WTC11 (cell line): ENCODE measurements around the gene TMEM135. TPM values are rescaled to one million over a fixed set of nuclear protein-coding genes. Genes with fewer than 3 reads are reported as not detected.

ENCODE experiments used
- ATAC-seq: fragments of 200-7000 bp; cut with Tn5 transposase; 2 replicates; pipeline ENCODE4 v1.10.0; 2021; ENCODE audit warnings: mild to moderate bottlenecking, moderate library complexity
- CTCF ChIA-PET: fragments of 300-600 bp; sonication (Branson Sonifier 250); formaldehyde crosslinking; loops from one replicate; lab custom pipeline; 2021; ENCODE audit warnings: antibody characterized with exemption; lab: Charles Lee
- POLR2A ChIA-PET: fragments of 350-600 bp; sonication (Branson Sonifier 250); formaldehyde crosslinking; loops from one replicate; lab custom pipeline; 2021; ENCODE audit warnings: antibody characterized with exemption; lab: Charles Lee
- DNase-seq: peaks from one replicate; pipeline ENCODE4 v3.0.0; 2021; ENCODE audit warnings: low spot score
- H3K27ac Mint-ChIP-seq: 2 replicates; pipeline ENCODE4 v1.8.0; 2021; ENCODE audit warnings: mixed read lengths
- H3K27me3 Mint-ChIP-seq: 2 replicates; pipeline ENCODE4 v1.8.0; 2021; ENCODE audit warnings: low read depth, mild to moderate bottlenecking, moderate library complexity, mixed read lengths
- H3K36me3 Mint-ChIP-seq: 2 replicates; pipeline ENCODE4 v1.8.0; 2021; ENCODE audit warnings: mixed read lengths
- H3K4me1 Mint-ChIP-seq: 2 replicates; pipeline ENCODE4 v1.8.0; 2022; ENCODE audit warnings: mixed read lengths
- H3K4me3 Mint-ChIP-seq: 2 replicates; pipeline ENCODE4 v1.8.0; 2021; ENCODE audit warnings: mild to moderate bottlenecking, moderate library complexity, mixed read lengths
- H3K9me3 Mint-ChIP-seq: 2 replicates; pipeline ENCODE4 v1.8.0; 2021; ENCODE audit warnings: mixed read lengths
- CBFB ChIP-seq: sonication (generic); formaldehyde crosslinking; IDR thresholded peaks from 2 replicates; pipeline ENCODE4 v1.8.1; 2022; ENCODE audit warnings: mild to moderate bottlenecking, low read depth, missing genetic modification reagents
- CREB1 ChIP-seq: sonication (generic); formaldehyde crosslinking; IDR thresholded peaks from 2 replicates; pipeline ENCODE4 v1.8.0; 2023; ENCODE audit warnings: mild to moderate bottlenecking, missing genetic modification reagents
- FOXK1 ChIP-seq: sonication (generic); formaldehyde crosslinking; IDR thresholded peaks from 2 replicates; pipeline ENCODE4 v1.8.0; 2022; ENCODE audit warnings: mild to moderate bottlenecking, moderate library complexity, missing genetic modification reagents
- HMGA2 ChIP-seq: fragments of 250-450 bp; sonication (Bioruptor Pico); IDR thresholded peaks from 2 replicates; pipeline ENCODE4 v1.4.0; 2021; ENCODE audit warnings: mild to moderate bottlenecking, moderate library complexity
- JUN ChIP-seq: sonication (generic); formaldehyde crosslinking; IDR thresholded peaks from 2 replicates; pipeline ENCODE4 v1.8.0; 2023; ENCODE audit warnings: mild to moderate bottlenecking, missing genetic modification reagents
- NFE2L1 ChIP-seq: sonication (generic); formaldehyde crosslinking; IDR thresholded peaks from 2 replicates; pipeline ENCODE4 v1.8.1; 2023; ENCODE audit warnings: missing genetic modification reagents
- NR2C2 ChIP-seq: sonication (generic); formaldehyde crosslinking; IDR thresholded peaks from 2 replicates; pipeline ENCODE4 v1.8.0; 2022; ENCODE audit warnings: mild to moderate bottlenecking, missing genetic modification reagents
- NR3C1 ChIP-seq: sonication (generic); formaldehyde crosslinking; conservative IDR thresholded peaks from 2 replicates; pipeline ENCODE4 v1.8.1; 2023; ENCODE audit warnings: low read depth, mild to moderate bottlenecking, missing genetic modification reagents
- SP1 ChIP-seq: sonication (generic); formaldehyde crosslinking; conservative IDR thresholded peaks from 2 replicates; pipeline ENCODE4 v1.8.1; 2022; ENCODE audit warnings: missing genetic modification reagents
- TEAD1 ChIP-seq: sonication (generic); formaldehyde crosslinking; IDR thresholded peaks from 2 replicates; pipeline ENCODE4 v1.8.0; 2022; ENCODE audit warnings: mild to moderate bottlenecking, missing genetic modification reagents
- TP53 ChIP-seq: sonication (generic); formaldehyde crosslinking; IDR thresholded peaks from 2 replicates; pipeline ENCODE4 v1.8.1; 2023; ENCODE audit warnings: mild to moderate bottlenecking, missing genetic modification reagents
- ZNF232 ChIP-seq: sonication (generic); formaldehyde crosslinking; IDR thresholded peaks from 2 replicates; pipeline ENCODE4 v1.8.0; 2022; ENCODE audit warnings: mild to moderate bottlenecking, missing genetic modification reagents
- ZNF671 ChIP-seq: fragments of 250-450 bp; sonication (Bioruptor Pico); IDR thresholded peaks from 2 replicates; pipeline ENCODE4 v1.8.0; 2021; ENCODE audit warnings: mild to moderate bottlenecking
- total RNA-seq: library from RNA; stranded (reverse); gene quantifications from 3 replicates; pipeline ENCODE4 v1.2.3, GENCODE V29; 2021
- TF ChIP-seq, protein P1 (sequence below): fragments of 250-450 bp; sonication (Bioruptor Pico); IDR thresholded peaks from 2 replicates; pipeline ENCODE4 v2.1.2; 2022; ENCODE audit warnings: mild to moderate bottlenecking, moderate library complexity
- TF ChIP-seq, protein P2 (sequence below): fragments of 200-600 bp; IDR thresholded peaks from 2 replicates; pipeline ENCODE4 v1.8.0; 2022; ENCODE audit warnings: antibody characterized with exemption
- TF ChIP-seq, protein P3 (sequence below): sonication (generic); formaldehyde crosslinking; IDR thresholded peaks from 2 replicates; pipeline ENCODE4 v1.8.0; 2023; ENCODE audit warnings: mild to moderate bottlenecking, missing genetic modification reagents
- TF ChIP-seq, protein P4 (sequence below): sonication (generic); formaldehyde crosslinking; IDR thresholded peaks from 2 replicates; pipeline ENCODE4 v1.8.1; 2022; ENCODE audit warnings: low read depth, missing genetic modification reagents, borderline replicate concordance
- TF ChIP-seq, protein P5 (sequence below): sonication (generic); formaldehyde crosslinking; IDR thresholded peaks from 2 replicates; pipeline ENCODE4 v1.8.0; 2022; ENCODE audit warnings: missing genetic modification reagents
- TF ChIP-seq, protein P6 (sequence below): sonication (generic); formaldehyde crosslinking; IDR thresholded peaks from 2 replicates; pipeline ENCODE4 v1.8.0; 2022; ENCODE audit warnings: mild to moderate bottlenecking, missing genetic modification reagents
- TF ChIP-seq, protein P7 (sequence below): sonication (generic); formaldehyde crosslinking; IDR thresholded peaks from 2 replicates; pipeline ENCODE4 v1.8.0; 2022; ENCODE audit warnings: mild to moderate bottlenecking, missing genetic modification reagents

Gene TMEM135
- total RNA-seq, 1 experiment from 2014 or later = 35.8 TPM

DNA sequence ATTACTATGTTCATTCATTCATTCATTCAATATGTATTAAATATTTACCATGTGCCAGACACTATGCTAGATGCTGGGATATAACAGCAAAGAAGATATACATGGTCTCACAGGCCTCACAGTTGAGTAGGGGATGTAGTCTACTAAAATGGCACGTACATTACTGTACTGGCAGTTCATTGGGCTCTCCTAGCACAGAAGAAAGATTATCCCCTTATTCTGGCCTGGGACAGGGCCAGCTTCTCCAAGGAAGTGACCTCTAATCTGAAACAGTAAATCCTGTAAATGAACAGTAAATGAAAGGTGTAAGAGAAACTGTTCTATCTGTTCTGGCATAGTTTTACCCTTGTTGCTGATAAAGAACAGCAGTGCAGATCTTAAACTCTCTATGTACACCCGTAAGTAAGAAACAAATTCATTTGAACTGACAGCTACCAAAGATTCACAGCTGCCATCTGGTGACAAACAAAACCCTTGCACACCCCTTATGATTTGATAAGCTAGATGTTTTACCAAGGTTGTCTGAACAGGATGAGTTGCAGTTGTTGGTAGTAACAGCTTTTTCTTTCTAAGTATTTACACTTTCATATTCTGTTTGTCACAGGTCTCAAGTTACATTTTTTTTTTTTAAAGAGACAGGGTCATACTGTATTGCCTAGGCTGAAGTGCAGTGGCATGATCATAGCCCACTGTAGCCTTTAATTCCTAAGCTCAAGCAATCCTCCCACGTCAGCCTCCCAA, 263.1 kb downstream of the TMEM135 start:
- Mint-ChIP-seq H3K27me3 (no peaks in the 10 kb centered on the region), H3K9me3 (no peaks in the 10 kb centered on the region), H3K36me3 (no peaks in the 10 kb centered on the region), H3K4me3 (no peak overlapping the region), H3K27ac (no peak overlapping the region), H3K4me1 (peaks cover 46% of the 10 kb centered on the region)
- ChIA-PET POLR2A (no interaction called here), CTCF (interaction anchor here (1.0 to 2.2 kb wide), 2 partner anchors 203 to 380 kb away, joined by 3 to 6 read pairs; no protein-coding TSS in a partner anchor)
- DNase-seq (no peak), ATAC-seq (no peak; the same call in 1 of the 2 replicates)
- TF ChIP-seq JUN (CRISPR knock-in tag) (no peak), NR2C2 (CRISPR knock-in tag) (no peak), HMGA2 (CRISPR knock-in tag) (no peak), FOXK1 (CRISPR knock-in tag) (no peak), NR3C1 (CRISPR knock-in tag) (no peak), TEAD1 (no peak), CREB1 (CRISPR knock-in tag) (no peak), SP1 (CRISPR knock-in tag) (no peak), NFE2L1 (CRISPR knock-in tag) (no peak), TP53 (CRISPR knock-in tag) (no peak), ZNF232 (no peak), ZNF671 (CRISPR knock-in tag) (no peak), CBFB (no peak)
- TF ChIP-seq, protein P1, sequence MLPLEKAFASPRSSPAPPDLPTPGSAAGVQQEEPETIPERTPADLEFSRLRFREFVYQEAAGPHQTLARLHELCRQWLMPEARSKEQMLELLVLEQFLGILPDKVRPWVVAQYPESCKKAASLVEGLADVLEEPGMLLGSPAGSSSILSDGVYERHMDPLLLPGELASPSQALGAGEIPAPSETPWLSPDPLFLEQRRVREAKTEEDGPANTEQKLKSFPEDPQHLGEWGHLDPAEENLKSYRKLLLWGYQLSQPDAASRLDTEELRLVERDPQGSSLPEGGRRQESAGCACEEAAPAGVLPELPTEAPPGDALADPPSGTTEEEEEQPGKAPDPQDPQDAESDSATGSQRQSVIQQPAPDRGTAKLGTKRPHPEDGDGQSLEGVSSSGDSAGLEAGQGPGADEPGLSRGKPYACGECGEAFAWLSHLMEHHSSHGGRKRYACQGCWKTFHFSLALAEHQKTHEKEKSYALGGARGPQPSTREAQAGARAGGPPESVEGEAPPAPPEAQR (CRISPR knock-in tag) = no peak
- TF ChIP-seq, protein P2, sequence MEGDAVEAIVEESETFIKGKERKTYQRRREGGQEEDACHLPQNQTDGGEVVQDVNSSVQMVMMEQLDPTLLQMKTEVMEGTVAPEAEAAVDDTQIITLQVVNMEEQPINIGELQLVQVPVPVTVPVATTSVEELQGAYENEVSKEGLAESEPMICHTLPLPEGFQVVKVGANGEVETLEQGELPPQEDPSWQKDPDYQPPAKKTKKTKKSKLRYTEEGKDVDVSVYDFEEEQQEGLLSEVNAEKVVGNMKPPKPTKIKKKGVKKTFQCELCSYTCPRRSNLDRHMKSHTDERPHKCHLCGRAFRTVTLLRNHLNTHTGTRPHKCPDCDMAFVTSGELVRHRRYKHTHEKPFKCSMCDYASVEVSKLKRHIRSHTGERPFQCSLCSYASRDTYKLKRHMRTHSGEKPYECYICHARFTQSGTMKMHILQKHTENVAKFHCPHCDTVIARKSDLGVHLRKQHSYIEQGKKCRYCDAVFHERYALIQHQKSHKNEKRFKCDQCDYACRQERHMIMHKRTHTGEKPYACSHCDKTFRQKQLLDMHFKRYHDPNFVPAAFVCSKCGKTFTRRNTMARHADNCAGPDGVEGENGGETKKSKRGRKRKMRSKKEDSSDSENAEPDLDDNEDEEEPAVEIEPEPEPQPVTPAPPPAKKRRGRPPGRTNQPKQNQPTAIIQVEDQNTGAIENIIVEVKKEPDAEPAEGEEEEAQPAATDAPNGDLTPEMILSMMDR = no peak
- TF ChIP-seq, protein P3, sequence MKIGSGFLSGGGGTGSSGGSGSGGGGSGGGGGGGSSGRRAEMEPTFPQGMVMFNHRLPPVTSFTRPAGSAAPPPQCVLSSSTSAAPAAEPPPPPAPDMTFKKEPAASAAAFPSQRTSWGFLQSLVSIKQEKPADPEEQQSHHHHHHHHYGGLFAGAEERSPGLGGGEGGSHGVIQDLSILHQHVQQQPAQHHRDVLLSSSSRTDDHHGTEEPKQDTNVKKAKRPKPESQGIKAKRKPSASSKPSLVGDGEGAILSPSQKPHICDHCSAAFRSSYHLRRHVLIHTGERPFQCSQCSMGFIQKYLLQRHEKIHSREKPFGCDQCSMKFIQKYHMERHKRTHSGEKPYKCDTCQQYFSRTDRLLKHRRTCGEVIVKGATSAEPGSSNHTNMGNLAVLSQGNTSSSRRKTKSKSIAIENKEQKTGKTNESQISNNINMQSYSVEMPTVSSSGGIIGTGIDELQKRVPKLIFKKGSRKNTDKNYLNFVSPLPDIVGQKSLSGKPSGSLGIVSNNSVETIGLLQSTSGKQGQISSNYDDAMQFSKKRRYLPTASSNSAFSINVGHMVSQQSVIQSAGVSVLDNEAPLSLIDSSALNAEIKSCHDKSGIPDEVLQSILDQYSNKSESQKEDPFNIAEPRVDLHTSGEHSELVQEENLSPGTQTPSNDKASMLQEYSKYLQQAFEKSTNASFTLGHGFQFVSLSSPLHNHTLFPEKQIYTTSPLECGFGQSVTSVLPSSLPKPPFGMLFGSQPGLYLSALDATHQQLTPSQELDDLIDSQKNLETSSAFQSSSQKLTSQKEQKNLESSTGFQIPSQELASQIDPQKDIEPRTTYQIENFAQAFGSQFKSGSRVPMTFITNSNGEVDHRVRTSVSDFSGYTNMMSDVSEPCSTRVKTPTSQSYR = no peak
- TF ChIP-seq, protein P4, sequence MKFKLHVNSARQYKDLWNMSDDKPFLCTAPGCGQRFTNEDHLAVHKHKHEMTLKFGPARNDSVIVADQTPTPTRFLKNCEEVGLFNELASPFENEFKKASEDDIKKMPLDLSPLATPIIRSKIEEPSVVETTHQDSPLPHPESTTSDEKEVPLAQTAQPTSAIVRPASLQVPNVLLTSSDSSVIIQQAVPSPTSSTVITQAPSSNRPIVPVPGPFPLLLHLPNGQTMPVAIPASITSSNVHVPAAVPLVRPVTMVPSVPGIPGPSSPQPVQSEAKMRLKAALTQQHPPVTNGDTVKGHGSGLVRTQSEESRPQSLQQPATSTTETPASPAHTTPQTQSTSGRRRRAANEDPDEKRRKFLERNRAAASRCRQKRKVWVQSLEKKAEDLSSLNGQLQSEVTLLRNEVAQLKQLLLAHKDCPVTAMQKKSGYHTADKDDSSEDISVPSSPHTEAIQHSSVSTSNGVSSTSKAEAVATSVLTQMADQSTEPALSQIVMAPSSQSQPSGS (CRISPR knock-in tag) = no peak
- TF ChIP-seq, protein P5, sequence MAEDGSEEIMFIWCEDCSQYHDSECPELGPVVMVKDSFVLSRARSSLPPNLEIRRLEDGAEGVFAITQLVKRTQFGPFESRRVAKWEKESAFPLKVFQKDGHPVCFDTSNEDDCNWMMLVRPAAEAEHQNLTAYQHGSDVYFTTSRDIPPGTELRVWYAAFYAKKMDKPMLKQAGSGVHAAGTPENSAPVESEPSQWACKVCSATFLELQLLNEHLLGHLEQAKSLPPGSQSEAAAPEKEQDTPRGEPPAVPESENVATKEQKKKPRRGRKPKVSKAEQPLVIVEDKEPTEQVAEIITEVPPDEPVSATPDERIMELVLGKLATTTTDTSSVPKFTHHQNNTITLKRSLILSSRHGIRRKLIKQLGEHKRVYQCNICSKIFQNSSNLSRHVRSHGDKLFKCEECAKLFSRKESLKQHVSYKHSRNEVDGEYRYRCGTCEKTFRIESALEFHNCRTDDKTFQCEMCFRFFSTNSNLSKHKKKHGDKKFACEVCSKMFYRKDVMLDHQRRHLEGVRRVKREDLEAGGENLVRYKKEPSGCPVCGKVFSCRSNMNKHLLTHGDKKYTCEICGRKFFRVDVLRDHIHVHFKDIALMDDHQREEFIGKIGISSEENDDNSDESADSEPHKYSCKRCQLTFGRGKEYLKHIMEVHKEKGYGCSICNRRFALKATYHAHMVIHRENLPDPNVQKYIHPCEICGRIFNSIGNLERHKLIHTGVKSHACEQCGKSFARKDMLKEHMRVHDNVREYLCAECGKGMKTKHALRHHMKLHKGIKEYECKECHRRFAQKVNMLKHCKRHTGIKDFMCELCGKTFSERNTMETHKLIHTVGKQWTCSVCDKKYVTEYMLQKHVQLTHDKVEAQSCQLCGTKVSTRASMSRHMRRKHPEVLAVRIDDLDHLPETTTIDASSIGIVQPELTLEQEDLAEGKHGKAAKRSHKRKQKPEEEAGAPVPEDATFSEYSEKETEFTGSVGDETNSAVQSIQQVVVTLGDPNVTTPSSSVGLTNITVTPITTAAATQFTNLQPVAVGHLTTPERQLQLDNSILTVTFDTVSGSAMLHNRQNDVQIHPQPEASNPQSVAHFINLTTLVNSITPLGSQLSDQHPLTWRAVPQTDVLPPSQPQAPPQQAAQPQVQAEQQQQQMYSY (CRISPR knock-in tag) = no peak
- TF ChIP-seq, protein P6, sequence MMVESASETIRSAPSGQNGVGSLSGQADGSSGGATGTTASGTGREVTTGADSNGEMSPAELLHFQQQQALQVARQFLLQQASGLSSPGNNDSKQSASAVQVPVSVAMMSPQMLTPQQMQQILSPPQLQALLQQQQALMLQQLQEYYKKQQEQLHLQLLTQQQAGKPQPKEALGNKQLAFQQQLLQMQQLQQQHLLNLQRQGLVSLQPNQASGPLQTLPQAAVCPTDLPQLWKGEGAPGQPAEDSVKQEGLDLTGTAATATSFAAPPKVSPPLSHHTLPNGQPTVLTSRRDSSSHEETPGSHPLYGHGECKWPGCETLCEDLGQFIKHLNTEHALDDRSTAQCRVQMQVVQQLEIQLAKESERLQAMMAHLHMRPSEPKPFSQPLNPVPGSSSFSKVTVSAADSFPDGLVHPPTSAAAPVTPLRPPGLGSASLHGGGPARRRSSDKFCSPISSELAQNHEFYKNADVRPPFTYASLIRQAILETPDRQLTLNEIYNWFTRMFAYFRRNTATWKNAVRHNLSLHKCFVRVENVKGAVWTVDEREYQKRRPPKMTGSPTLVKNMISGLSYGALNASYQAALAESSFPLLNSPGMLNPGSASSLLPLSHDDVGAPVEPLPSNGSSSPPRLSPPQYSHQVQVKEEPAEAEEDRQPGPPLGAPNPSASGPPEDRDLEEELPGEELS (CRISPR knock-in tag) = no peak
- TF ChIP-seq, protein P7, sequence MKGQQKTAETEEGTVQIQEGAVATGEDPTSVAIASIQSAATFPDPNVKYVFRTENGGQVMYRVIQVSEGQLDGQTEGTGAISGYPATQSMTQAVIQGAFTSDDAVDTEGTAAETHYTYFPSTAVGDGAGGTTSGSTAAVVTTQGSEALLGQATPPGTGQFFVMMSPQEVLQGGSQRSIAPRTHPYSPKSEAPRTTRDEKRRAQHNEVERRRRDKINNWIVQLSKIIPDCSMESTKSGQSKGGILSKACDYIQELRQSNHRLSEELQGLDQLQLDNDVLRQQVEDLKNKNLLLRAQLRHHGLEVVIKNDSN (CRISPR knock-in tag) = no peak
